ENCODE results near the gene ADAM30.
"Not testable (repeated sequence)": the region's sequence is repeated elsewhere in the genome, so short reads cannot be mapped to it uniquely, and the experiment has no call there.

The ADAM30 gene

GRCh38 chr1:119866451-119866850 lies 29.9 kb downstream of the ADAM30 start:
- POLR2A ChIA-PET: no interaction called here
- CTCF ChIA-PET: no interaction called here
- TF ChIP-seq L3MBTL2 (conservative IDR thresholded peaks at IDR 0.05) (no peak), FOXA1 (IDR thresholded peaks at IDR 0.05) (no peak), FOXM1 (IDR thresholded peaks at IDR 0.05; ENCODE audit: borderline replicate concordance) (no peak), BHLHE40 (IDR thresholded peaks at IDR 0.05; ENCODE audit: borderline replicate concordance) (no peak), HDGF (IDR thresholded peaks at IDR 0.05; ENCODE audit: borderline replicate concordance) (no peak), LEF1 (IDR thresholded peaks at IDR 0.05; ENCODE audit: borderline replicate concordance) (no peak)
- TF ChIP-seq, protein P1, sequence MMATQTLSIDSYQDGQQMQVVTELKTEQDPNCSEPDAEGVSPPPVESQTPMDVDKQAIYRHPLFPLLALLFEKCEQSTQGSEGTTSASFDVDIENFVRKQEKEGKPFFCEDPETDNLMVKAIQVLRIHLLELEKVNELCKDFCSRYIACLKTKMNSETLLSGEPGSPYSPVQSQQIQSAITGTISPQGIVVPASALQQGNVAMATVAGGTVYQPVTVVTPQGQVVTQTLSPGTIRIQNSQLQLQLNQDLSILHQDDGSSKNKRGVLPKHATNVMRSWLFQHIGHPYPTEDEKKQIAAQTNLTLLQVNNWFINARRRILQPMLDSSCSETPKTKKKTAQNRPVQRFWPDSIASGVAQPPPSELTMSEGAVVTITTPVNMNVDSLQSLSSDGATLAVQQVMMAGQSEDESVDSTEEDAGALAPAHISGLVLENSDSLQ (IDR thresholded peaks at IDR 0.05): no peak
- no peak for DNase-seq (ENCODE audit: extremely low spot score)

- no peak for TF ChIP-seq ELF4 (IDR thresholded peaks at IDR 0.05)
- TF ChIP-seq, protein P1 (IDR thresholded peaks at IDR 0.05): no peak
- TF ChIP-seq ARNT (IDR thresholded peaks at IDR 0.05): no peak
- CTCF ChIA-PET: no interaction called here
Observed at GRCh38 chr1:119865627-119866026, 30.7 kb downstream of the ADAM30 start.

GRCh38 chr1:119862276-119862675 lies 34.0 kb downstream of the ADAM30 start:
- DNase-seq (ENCODE audit: extremely low spot score): no peak
- CTCF ChIA-PET: no interaction called here
- POLR2A ChIA-PET: no interaction called here
- no peak for TF ChIP-seq SUZ12 (IDR thresholded peaks at IDR 0.05)
- TF ChIP-seq, protein P1 (IDR thresholded peaks at IDR 0.05): no peak
- TF ChIP-seq FOXM1 (IDR thresholded peaks at IDR 0.05; ENCODE audit: borderline replicate concordance): no peak
- no peak for TF ChIP-seq ELF4 (IDR thresholded peaks at IDR 0.05)
- no peak for TF ChIP-seq ARNT (IDR thresholded peaks at IDR 0.05)
- TF ChIP-seq ZNF384 (IDR thresholded peaks at IDR 0.05): no peak
- TF ChIP-seq CTBP1 (IDR thresholded peaks at IDR 0.05; ENCODE audit: borderline replicate concordance): no peak
- TF ChIP-seq HDGF (IDR thresholded peaks at IDR 0.05; ENCODE audit: borderline replicate concordance): no peak

More at GRCh38 chr1:119865627-119866026, 30.7 kb downstream of the ADAM30 start:
- no peak for DNase-seq (ENCODE audit: extremely low spot score)
- POLR2A ChIA-PET: no interaction called here

DNA sequence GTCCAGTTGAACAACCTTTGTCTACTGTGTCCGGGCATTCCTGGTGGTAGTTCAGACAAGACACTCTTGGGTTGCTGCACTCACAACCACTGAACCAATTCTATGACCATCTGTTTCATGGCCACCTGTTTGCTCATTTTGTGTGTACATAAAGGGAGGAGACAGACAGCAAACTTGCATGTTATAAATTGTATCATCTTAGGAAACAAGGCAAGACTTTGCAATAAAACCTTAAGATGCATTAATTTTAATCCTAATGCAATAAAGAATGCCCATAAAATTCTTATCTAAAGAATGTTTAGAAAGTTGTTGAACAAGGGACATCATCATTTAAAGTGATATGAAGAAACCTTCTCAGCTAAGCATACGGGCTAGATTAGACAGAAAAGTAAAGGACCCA lies 34.8 kb downstream of the ADAM30 start:
- CTCF ChIA-PET: no interaction called here
- TF ChIP-seq BHLHE40 (IDR thresholded peaks at IDR 0.05; ENCODE audit: borderline replicate concordance) (no peak), FOXM1 (IDR thresholded peaks at IDR 0.05; ENCODE audit: borderline replicate concordance) (no peak), FOXK2 (IDR thresholded peaks at IDR 0.05) (no peak), SUZ12 (IDR thresholded peaks at IDR 0.05) (no peak), ZNF384 (IDR thresholded peaks at IDR 0.05) (no peak), NFRKB (IDR thresholded peaks at IDR 0.05) (no peak), FOXA1 (IDR thresholded peaks at IDR 0.05) (no peak), SP1 (IDR thresholded peaks at IDR 0.05) (no peak), ARNT (IDR thresholded peaks at IDR 0.05) (no peak), ELF4 (IDR thresholded peaks at IDR 0.05) (no peak), TARDBP (IDR thresholded peaks at IDR 0.05) (no peak), HDGF (IDR thresholded peaks at IDR 0.05; ENCODE audit: borderline replicate concordance) (no peak)
- TF ChIP-seq, protein P1 (IDR thresholded peaks at IDR 0.05): no peak

DNA sequence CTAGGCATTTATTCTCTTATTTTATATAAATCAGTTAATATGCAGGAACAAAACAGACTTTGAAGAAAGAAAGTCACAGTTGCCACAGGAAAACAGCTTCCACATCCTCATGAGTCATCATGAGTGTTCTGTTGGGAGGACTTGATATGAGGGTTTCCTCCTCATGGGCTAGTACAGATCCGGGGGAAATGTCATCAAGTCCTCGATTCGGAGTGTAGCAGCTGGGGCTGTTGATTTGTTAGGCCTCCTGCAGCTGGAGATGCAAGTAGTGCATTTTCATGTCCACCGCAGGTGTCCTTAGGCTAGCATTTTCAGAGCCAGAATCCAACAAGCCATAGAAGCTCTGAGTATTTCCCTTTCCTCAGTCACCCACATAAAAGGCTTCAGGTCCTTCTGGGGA lies 36.7 kb downstream of the ADAM30 start:
- no peak for TF ChIP-seq CTBP1 (IDR thresholded peaks at IDR 0.05; ENCODE audit: borderline replicate concordance)
- no peak for TF ChIP-seq SUZ12 (IDR thresholded peaks at IDR 0.05)
- no peak for TF ChIP-seq FOXA1 (IDR thresholded peaks at IDR 0.05)
- no peak for DNase-seq (ENCODE audit: extremely low spot score)
- ChIA-PET CTCF (no interaction called here), POLR2A (interaction anchor here (1.1 kb wide), 1 partner anchor 148 kb away, joined by 3 read pairs; the partner anchor contains the start of gene PHGDH)

More for the DNA sequence above, 34.8 kb downstream of the ADAM30 start:
- POLR2A ChIA-PET: no interaction called here
- DNase-seq (ENCODE audit: extremely low spot score): no peak

- CTCF ChIA-PET: not testable (repeated sequence)
Observed at GRCh38 chr1:119858556-119859214, 37.6 kb downstream of the ADAM30 start.

DNA sequence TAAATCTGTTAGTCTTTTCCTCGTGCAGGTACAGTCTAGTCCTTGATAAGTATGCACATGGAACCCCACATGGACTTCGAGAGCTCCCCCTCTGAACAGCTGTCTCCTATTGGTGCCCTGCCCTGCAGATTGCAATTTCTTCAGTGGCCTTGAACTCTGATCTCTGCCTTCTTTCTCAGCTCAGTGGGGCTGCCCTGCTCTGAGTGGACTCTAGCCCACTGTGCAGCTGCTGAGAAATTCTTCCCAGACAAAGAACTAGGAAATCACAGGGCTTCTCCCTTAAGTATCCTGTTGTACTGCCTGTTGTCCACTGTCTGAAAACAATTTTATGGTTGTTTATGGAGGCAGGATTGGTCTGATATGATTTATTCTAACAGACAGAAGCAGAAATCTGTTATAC lies 38.2 kb downstream of the ADAM30 start:
- CTCF ChIA-PET: no interaction called here
- TF ChIP-seq CTBP1 (IDR thresholded peaks at IDR 0.05; ENCODE audit: borderline replicate concordance) (no peak), FOXM1 (IDR thresholded peaks at IDR 0.05; ENCODE audit: borderline replicate concordance) (no peak), L3MBTL2 (conservative IDR thresholded peaks at IDR 0.05) (no peak), FOXK2 (IDR thresholded peaks at IDR 0.05) (no peak), BHLHE40 (IDR thresholded peaks at IDR 0.05; ENCODE audit: borderline replicate concordance) (no peak), SP1 (IDR thresholded peaks at IDR 0.05) (no peak), LEF1 (IDR thresholded peaks at IDR 0.05; ENCODE audit: borderline replicate concordance) (no peak), TARDBP (IDR thresholded peaks at IDR 0.05) (no peak), FOXA1 (IDR thresholded peaks at IDR 0.05) (no peak), SUZ12 (IDR thresholded peaks at IDR 0.05) (no peak), ZNF384 (IDR thresholded peaks at IDR 0.05) (no peak), HDGF (IDR thresholded peaks at IDR 0.05; ENCODE audit: borderline replicate concordance) (no peak), NFRKB (IDR thresholded peaks at IDR 0.05) (no peak), ARNT (IDR thresholded peaks at IDR 0.05) (no peak), ELF4 (IDR thresholded peaks at IDR 0.05) (no peak)
- TF ChIP-seq, protein P1 (IDR thresholded peaks at IDR 0.05): no peak
- DNase-seq (ENCODE audit: extremely low spot score): no peak
- POLR2A ChIA-PET: no interaction called here

More at GRCh38 chr1:119858556-119859214, 37.6 kb downstream of the ADAM30 start:
- POLR2A ChIA-PET: interaction anchor here (1.1 kb wide), 1 partner anchor 147 kb away, joined by 3 read pairs; the partner anchor contains the start of gene PHGDH
- not testable (repeated sequence) for DNase-seq (ENCODE audit: extremely low spot score)

All from HEK293T (cell line).